SK-N-SH (cell line): Measurements from ENCODE around the gene PANX2.

Experiments
- EZH2phosphoT487 ChIP-seq: fragments of 200-600 bp; sonication (generic); IDR thresholded peaks from 2 replicates; pipeline ENCODE4 v1.6.1; 2017; ENCODE audit warnings: low read depth, mixed run types, mild to moderate bottlenecking, antibody characterized with exemption, moderate library complexity, borderline replicate concordance
- POLR2AphosphoS5 ChIP-seq: IDR thresholded peaks from 2 replicates; pipeline ENCODE4 v1.6.1; 2012; ENCODE audit warnings: low read depth, low read length
- SIN3A ChIP-seq: IDR thresholded peaks from 2 replicates; pipeline ENCODE4 v1.6.1; 2012; ENCODE audit warnings: low read depth, mild to moderate bottlenecking, low read length, moderate library complexity, borderline replicate concordance
- TEAD4 ChIP-seq: IDR thresholded peaks from 2 replicates; pipeline ENCODE4 v1.4.0; 2012; ENCODE audit warnings: mild to moderate bottlenecking, borderline replicate concordance; ENCODE audit not compliant: insufficient read depth
- TF ChIP-seq, protein P1 (sequence below): fragments of 200-600 bp; sonication (generic); IDR thresholded peaks from 2 replicates; pipeline ENCODE4 v1.6.1; 2017; ENCODE audit warnings: antibody characterized with exemption, mild to moderate bottlenecking, moderate library complexity

DNA sequence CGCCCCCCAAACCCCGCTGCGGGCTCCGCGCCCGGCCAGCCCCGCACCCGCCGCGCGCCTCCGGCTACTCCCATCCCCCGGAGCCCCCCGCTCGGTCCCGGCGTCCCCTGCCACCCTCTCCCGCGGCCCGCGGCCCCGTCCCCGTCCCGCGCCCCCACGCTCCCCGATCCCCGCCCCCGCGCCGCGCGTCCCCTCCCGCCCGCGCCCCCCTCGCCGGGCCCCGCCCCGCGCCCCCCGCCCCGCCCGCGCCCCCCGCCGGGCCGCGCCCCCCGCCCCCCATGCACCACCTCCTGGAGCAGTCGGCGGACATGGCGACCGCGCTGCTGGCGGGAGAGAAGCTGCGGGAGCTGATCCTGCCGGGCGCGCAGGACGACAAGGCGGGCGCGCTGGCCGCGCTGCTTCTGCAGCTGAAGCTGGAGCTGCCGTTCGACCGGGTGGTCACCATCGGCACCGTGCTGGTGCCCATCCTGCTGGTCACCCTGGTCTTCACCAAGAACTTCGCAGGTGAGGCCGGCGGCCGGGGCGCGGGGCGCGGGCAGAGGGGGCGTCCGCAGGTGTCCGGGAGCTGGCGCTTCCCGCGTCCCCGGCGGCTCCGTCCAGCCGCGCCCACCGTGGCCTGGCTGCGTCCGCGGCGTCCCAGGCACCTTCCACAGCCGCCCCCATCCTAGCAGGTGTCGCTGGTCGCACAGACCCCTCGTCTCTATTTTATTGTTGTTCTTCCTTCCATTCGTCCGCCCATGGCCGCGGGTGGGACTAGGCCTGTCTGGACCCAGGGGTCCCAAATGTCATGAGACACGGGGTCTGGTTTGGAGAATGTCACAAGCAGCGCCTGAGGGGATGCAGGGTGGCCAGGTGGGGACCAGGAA, at the start of gene PANX2:
- TF ChIP-seq TEAD4 (no peak), POLR2AphosphoS5 (no peak), EZH2phosphoT487 (no peak), SIN3A (no peak)
- TF ChIP-seq, protein P1, sequence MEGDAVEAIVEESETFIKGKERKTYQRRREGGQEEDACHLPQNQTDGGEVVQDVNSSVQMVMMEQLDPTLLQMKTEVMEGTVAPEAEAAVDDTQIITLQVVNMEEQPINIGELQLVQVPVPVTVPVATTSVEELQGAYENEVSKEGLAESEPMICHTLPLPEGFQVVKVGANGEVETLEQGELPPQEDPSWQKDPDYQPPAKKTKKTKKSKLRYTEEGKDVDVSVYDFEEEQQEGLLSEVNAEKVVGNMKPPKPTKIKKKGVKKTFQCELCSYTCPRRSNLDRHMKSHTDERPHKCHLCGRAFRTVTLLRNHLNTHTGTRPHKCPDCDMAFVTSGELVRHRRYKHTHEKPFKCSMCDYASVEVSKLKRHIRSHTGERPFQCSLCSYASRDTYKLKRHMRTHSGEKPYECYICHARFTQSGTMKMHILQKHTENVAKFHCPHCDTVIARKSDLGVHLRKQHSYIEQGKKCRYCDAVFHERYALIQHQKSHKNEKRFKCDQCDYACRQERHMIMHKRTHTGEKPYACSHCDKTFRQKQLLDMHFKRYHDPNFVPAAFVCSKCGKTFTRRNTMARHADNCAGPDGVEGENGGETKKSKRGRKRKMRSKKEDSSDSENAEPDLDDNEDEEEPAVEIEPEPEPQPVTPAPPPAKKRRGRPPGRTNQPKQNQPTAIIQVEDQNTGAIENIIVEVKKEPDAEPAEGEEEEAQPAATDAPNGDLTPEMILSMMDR: no peak
